ENCODE data around the gene MLXIPL.
"Not testable (repeated sequence)": the region's sequence is repeated elsewhere in the genome, so short reads cannot be mapped to it uniquely, and the experiment has no call there.

The MLXIPL gene

GRCh38 chr7:73577627-73578341 is 46.5 kb downstream of the MLXIPL start:
- DNase-seq = no peak

GRCh38 chr7:73573791-73574190 is 50.5 kb downstream of the MLXIPL start:
- DNase-seq = no peak

- no peak for DNase-seq
These were observed 51.0 kb downstream of the MLXIPL start for GRCh38 chr7:73573276-73573675.

- no peak for DNase-seq
These were observed 51.5 kb downstream of the MLXIPL start for GRCh38 chr7:73572767-73573186.

GRCh38 chr7:73570977-73571376 is 53.3 kb downstream of the MLXIPL start:
- no peak for DNase-seq

- DNase-seq = no peak
These were observed 53.8 kb downstream of the MLXIPL start for GRCh38 chr7:73570521-73570920.

- no peak for DNase-seq
These were observed 55.2 kb downstream of the MLXIPL start for GRCh38 chr7:73569042-73569608.

GRCh38 chr7:73567846-73568685 is 56.3 kb downstream of the MLXIPL start:
- no peak for DNase-seq

GRCh38 chr7:73567140-73567539 is 57.2 kb downstream of the MLXIPL start:
- DNase-seq = no peak

- DNase-seq = not testable (repeated sequence)
These were observed 57.9 kb downstream of the MLXIPL start for GRCh38 chr7:73566431-73566830.

GRCh38 chr7:73565675-73566340 is 58.5 kb downstream of the MLXIPL start:
- no peak for DNase-seq

GRCh38 chr7:73560109-73560835 is 64.0 kb downstream of the MLXIPL start:
- DNase-seq = no peak

GRCh38 chr7:73557397-73558257 is 66.7 kb downstream of the MLXIPL start, which contains the start of gene BCL7B:
Gene BCL7B, minus strand, starts transcription at chr7:73557690. Its CDS starts 112 bp downstream, at chr7:73557578.
- peak; percentile 79 to 88 for DNase-seq

GRCh38 chr7:73557108-73557396 is 67.3 kb downstream of the MLXIPL start:
- peak; percentile 91 to 94 for DNase-seq

- DNase-seq = no peak
These were observed 67.9 kb downstream of the MLXIPL start for GRCh38 chr7:73556208-73557107.

- DNase-seq = no peak
These were observed 68.8 kb downstream of the MLXIPL start for GRCh38 chr7:73555411-73555982.

GRCh38 chr7:73550093-73550492 is 74.2 kb downstream of the MLXIPL start:
- not testable (repeated sequence) for DNase-seq

- no peak for DNase-seq
These were observed 75.1 kb downstream of the MLXIPL start for GRCh38 chr7:73549176-73549575.

- no peak for DNase-seq
These were observed 76.5 kb downstream of the MLXIPL start for GRCh38 chr7:73547841-73548240.

GRCh38 chr7:73544678-73545077 is 79.6 kb downstream of the MLXIPL start:
- no peak for DNase-seq
